ENCODE data around the gene ALDH1A1. TPM values are rescaled to one million over a fixed set of nuclear protein-coding genes. Genes with fewer than 3 reads are reported as not detected.

ALDH1A1 gene
- polyA plus RNA-seq, 12 donors, result 22.3 to 55.2 (median 31.8) TPM; not detected in 1

GRCh38 chr9:72898784-72899733, 53.8 kb downstream of the ALDH1A1 start:
- DNase-seq, result no peak

GRCh38 chr9:72898360-72898759, 54.5 kb downstream of the ALDH1A1 start:
- DNase-seq, result no peak

- no peak for DNase-seq
Observed at GRCh38 chr9:72897069-72897649, 55.7 kb downstream of the ALDH1A1 start.

GRCh38 chr9:72896439-72896838, 56.4 kb downstream of the ALDH1A1 start:
- DNase-seq, result no peak

GRCh38 chr9:72895122-72895521, 57.7 kb downstream of the ALDH1A1 start:
- no peak for DNase-seq

- DNase-seq, result no peak
Observed at GRCh38 chr9:72894342-72894741, 58.5 kb downstream of the ALDH1A1 start.

- DNase-seq, result no peak
Observed at GRCh38 chr9:72893437-72893836, 59.4 kb downstream of the ALDH1A1 start.

GRCh38 chr9:72891043-72891442, 61.8 kb downstream of the ALDH1A1 start:
- no peak for DNase-seq

- no peak for DNase-seq
Observed at GRCh38 chr9:72888943-72889342, 63.9 kb downstream of the ALDH1A1 start.

- DNase-seq, result no peak
Observed at GRCh38 chr9:72888067-72888466, 64.8 kb downstream of the ALDH1A1 start.

GRCh38 chr9:72886386-72886785, 66.5 kb downstream of the ALDH1A1 start:
- no peak for DNase-seq

GRCh38 chr9:72884508-72884907, 68.3 kb downstream of the ALDH1A1 start:
- no peak for DNase-seq

GRCh38 chr9:72883875-72884274, 69.0 kb downstream of the ALDH1A1 start:
- no peak for DNase-seq

- no peak for DNase-seq
Observed at GRCh38 chr9:72882117-72882775, 70.6 kb downstream of the ALDH1A1 start.

- DNase-seq, result no peak
Observed at GRCh38 chr9:72880821-72881220, 72.0 kb downstream of the ALDH1A1 start.

GRCh38 chr9:72875221-72875620, 77.6 kb downstream of the ALDH1A1 start:
- no peak for DNase-seq

GRCh38 chr9:72874344-72874743, 78.5 kb downstream of the ALDH1A1 start:
- no peak for DNase-seq

GRCh38 chr9:72873456-72873855, 79.4 kb downstream of the ALDH1A1 start:
- DNase-seq, result no peak

GRCh38 chr9:72872718-72873117, 80.1 kb downstream of the ALDH1A1 start:
- no peak for DNase-seq

GRCh38 chr9:72871685-72872084, 81.2 kb downstream of the ALDH1A1 start:
- DNase-seq, result no peak

GRCh38 chr9:72864327-72864726, 88.5 kb downstream of the ALDH1A1 start:
- no peak for DNase-seq

- no peak for DNase-seq
Observed at GRCh38 chr9:72863456-72864094, 89.3 kb downstream of the ALDH1A1 start.
